ENCODE data around the gene TET1.

GRCh38 chr10:68727146-68727545 is 167.0 kb downstream of the TET1 start:
- no peak for TF ChIP-seq TAF1 (IDR thresholded peaks at IDR 0.05; ENCODE audit: low read depth, low read length)
- no peak for TF ChIP-seq POLR2A (IDR thresholded peaks at IDR 0.05; ENCODE audit: low read depth, low read length)
- no peak for TF ChIP-seq POLR2AphosphoS5 (IDR thresholded peaks at IDR 0.05; ENCODE audit: low read depth, low read length)
- TF ChIP-seq SPI1 (IDR thresholded peaks at IDR 0.05; ENCODE audit: low read depth, low read length) = no peak
- no peak for TF ChIP-seq POU2F2 (IDR thresholded peaks at IDR 0.05; ENCODE audit: low read depth, low read length)

Measured in GM12891 (cell line).